HG03558 (cell line): ENCODE data around the gene GOLGA6A.
"Not testable (repeated sequence)": the region's sequence is repeated elsewhere in the genome, so short reads cannot be mapped to it uniquely, and the experiment has no call there.

Experiments
- ATAC-seq: cut with Tn5 transposase; IDR thresholded peaks from one replicate; pipeline ENCODE4 v1.9.1; 2021; ENCODE audit warnings: moderate number of reproducible peaks; ENCODE audit not compliant: unreplicated experiment; ENCODE audit errors: extremely low read depth

GOLGA6A gene

GRCh38 chr15:74053941-74054529 is 28.3 kb downstream of the GOLGA6A start:
- no peak for ATAC-seq

DNA sequence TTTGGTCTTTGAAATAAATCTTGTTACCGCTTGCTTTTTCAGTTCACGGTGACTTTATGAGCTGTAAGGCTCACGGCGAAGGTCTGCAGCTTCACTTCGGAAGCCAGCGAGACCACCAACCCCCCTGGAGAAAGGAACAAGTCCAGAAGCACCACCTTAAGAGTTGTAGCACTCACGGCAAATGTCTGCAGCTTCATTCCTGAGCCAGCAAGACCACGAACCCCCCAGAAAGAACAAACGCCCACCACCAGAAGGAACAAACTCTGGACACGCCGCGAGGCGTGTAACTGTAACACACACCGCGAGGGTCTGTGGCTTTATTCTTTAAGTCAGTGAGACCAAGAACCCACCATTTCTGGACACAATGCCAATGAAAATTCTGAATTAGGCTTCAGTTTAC is 28.8 kb downstream of the GOLGA6A start:
- ATAC-seq = no peak

GRCh38 chr15:74052271-74053260 is 29.8 kb downstream of the GOLGA6A start:
- not testable (repeated sequence) for ATAC-seq

- no peak for ATAC-seq
These were observed 31.7 kb downstream of the GOLGA6A start for GRCh38 chr15:74050556-74051234.

GRCh38 chr15:74050127-74050526 is 32.2 kb downstream of the GOLGA6A start:
- no peak for ATAC-seq

DNA sequence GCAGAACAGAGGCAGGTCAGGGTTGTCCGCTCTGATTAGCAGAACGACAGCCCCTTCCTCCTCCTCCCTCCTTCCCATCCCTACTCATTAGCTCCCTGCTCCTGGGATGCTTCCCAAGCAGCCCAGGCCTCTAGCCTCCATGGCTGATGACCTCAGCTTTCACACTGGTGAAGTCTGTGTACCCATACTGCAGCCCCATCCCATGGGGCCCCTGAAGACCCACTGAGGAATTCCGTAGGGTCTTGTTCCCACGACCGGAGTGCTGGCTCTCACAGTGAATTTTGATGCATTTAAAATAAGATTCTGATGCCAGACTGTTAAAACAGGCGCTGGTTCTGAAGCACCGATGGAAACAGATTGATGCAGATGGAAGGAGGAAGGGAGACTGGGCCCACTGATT is 36.1 kb downstream of the GOLGA6A start:
- no peak for ATAC-seq

GRCh38 chr15:74045636-74046274 is 36.6 kb downstream of the GOLGA6A start:
- no peak for ATAC-seq

DNA sequence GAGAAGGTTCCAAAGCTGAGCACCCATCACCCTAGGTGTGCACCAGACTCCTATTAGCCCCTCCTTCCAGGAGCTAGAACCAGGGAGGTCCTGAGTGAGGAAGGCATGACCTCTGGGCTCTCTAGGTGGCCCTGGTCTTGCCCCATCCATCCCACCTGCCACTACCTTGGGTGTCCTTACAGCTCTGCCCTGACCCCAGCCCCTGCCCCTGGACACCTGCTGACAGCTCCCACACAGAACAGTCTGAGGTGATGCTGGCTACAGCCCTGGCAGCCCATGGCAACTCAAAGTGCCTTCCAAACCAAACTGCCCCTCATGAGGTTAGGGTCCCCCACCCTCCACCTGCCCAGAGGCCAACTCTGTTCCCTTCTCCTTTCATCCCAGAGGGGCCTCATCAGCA is 37.2 kb downstream of the GOLGA6A start:
- ATAC-seq = no peak

DNA sequence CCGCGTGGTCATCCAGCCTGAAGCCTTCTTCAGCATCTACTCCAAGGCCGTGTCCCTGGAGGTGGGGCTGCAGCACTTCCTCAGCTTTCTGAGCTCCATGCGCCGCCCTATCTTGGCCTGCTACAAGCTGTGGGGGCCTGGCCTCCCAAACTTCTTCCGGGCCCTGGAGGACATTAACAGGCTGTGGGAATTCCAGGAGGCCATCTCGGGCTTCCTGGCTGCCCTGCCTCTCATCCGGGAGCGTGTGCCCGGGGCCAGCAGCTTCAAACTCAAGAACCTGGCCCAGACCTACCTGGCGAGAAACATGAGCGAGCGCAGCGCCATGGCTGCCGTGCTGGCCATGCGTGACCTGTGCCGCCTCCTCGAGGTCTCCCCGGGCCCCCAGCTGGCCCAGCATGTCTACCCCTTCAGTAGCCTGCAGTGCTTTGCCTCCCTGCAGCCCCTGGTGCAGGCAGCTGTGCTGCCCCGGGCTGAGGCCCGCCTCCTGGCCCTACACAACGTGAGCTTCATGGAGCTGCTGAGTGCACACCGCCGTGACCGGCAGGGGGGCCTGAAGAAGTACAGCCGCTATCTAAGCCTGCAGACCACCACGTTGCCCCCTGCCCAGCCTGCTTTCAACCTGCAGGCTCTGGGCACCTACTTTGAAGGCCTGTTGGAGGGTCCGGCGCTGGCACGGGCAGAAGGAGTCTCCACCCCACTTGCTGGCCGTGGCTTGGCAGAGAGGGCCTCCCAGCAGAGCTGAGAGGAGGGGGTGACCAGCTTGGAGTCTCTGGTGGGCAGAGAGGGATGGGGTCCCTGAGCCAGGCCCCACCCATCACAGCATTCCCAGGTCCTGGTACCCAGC is 37.9 kb downstream of the GOLGA6A start:
- ATAC-seq = no peak

DNA sequence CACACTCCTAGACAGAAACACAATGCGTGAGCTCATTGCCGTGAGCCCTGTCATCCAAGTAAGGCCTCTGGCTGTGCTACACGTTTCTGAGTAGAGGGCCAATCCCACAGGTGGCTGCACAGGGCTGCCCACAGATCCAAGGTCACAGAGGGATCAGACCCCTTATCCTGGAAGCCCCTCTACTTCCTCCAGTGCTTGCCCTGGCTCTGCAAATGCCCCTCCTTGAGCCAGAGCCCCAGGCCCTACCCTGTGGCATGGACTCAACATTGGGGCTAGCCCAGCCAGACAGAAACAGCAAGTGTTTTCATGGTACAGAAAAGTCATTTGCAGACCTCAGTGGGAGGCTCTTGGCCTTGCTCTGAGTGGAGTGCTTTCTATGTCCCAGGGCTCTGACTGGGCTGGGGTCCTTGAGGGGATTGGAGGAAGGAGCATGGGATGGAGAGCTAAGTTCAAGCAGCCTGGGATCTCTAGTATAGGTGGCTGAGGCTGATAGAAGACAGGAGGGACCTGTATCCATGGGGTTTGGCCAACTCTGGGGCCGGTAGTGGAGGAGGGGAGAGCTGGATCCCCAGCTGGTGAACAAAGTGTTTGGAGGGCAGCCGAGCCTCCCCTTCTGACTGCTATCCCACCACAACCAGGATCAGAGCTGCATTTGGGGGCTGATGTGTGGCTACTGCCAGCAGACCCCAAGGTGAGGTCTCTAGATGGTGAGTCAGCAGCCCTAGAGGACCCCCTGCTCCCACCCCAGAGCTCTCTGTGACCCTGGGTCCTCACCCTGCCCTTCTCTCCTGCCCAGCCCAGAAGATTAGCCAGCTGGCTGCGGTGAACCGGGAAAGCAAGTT is 38.7 kb downstream of the GOLGA6A start:
- ATAC-seq = no peak

DNA sequence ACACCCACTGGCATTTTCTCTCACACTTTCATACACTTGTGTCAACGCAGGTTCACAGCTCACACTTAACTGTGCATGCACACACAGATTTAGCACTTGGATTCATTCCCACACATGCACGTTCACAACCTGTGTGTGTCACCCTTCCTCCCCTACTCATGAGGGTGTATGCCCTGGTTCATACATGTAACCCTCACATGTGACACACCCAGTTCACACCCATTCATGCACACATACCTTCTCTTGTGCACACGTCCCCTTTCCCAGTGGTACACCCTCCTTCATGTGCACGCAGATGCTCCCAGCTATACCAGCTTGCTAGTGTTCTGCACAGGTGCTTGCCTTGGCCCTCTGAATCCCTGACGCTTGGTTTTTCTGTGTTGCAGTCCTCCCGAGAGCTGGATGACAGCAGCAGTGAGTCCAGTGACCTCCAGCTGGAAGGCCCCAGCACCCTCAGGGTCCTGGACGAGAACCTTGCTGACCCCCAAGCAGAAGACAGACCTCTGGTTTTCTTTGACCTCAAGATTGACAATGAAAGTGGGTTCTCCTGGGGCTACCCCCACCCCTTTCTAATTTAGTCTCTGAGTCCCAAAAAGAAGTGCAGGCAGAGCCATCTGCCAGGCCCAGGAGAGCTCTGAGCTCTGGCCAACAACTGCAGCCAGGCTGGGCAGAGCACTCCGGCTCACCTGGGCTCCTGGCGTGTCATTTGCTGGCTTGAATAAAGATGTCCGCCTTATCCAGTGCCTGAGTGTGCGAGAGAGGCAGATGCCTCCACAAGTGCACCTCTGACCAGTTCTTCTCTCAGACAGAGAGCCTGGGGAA is 39.5 kb downstream of the GOLGA6A start:
- no peak for ATAC-seq

DNA sequence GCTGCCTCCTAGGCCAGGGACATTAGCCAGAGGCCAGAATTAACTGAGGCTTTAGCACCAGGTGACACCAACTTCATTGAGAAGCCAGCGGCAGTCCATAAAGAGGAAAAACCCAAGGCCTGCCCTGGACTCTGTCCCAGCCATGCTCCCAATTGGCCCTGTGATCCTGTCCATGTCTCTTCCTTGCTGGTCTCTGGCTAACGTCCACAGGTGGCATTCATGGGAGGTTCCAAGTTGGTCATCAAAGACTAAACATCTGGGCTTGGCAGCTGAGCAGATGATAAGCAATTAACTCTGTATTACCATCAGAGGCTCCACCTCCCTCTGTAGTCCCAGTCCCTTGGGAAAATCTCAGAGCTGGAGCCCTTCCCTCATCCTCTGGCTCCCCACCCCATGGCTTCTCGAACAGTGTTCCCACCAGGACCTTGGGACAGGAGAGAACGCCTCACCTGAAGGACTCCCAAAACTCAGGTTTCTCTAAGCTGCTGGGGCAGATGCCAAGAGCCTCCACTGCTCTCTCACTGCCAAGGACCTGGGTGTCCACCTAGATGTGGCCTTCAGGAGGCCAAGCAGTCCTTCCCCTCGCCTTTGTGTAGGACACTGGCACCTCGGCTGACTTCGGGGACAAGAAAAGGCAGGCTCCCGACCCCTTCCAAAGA is 40.4 kb downstream of the GOLGA6A start:
- ATAC-seq = no peak

DNA sequence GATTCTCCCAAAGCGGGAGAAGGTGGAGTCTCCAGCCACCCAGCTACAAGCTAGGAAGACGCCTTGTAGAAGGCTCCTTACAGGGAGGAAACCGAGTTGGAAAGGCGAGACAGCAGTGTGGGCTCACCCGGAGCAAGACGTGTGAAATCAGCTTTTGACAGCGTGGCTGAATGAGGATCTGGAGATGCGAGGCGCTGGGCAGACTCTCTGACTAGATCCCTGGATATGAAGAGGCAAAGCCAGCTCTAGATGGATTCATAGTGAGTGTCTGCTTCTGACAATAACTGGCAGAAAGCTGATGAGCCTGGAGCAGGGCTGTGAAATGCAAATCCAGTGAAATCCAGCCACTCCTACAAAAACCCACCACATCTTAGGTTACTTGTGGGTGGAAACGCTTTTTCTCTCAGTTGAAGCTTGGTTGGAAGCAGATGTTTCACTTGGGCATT is 41.0 kb downstream of the GOLGA6A start:
- no peak for ATAC-seq

DNA sequence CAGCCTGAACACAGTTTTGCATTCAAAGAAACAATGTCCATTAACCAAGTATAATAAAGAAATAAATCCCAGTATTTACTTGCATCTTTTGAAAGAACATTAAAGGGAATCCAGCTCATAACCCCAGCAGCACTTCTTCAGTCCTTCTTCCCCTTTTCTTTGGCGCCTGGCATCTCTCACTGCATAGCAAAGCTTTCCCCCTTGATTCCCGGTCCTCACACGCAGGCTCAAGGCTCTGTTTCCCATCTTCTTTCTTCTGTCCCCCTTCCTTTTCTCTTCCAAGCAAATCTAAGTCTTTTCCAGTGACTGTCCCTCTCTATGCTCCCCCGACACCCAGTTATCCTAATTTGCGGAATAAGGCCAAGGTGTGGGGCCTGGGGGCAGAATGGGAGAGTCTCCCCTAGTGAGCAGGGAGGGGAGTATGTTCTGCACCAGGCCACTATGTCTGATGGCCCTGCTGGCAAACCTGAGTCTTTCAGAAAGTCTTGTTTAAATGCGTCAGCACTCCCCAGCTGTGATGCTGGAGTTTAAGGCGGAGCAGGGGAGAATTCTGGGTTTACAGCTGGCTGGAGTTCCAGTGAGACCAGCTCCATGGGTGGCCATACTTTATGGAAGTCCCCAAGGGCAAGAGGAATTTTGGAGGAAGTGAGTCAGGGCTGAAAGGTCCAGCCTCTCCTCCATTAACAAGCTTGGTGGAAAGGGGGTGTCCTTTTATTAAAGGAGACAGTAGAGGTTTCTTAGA is 42.1 kb downstream of the GOLGA6A start:
- no peak for ATAC-seq

DNA sequence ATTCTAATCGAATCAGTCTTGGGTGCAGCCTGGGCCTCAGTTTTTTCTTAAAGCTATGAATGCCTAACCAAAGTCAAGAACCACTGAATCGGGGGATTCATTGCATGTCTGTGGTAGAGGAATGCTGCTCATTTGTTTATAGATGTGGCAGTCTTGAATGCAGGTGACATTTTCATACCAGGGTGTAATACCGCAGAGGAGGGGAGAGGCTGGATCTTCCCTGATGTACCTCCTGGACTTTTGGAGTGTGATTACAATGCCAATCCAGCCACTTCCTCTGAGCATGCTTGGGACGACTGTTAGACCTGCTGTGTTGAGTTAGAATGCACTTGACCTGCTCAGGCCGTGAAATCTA is 42.7 kb downstream of the GOLGA6A start:
- ATAC-seq = no peak

GRCh38 chr15:74038707-74039655 is 43.4 kb downstream of the GOLGA6A start:
- no peak for ATAC-seq
